ENCODE measurements around the gene TFR2.

TFR2 gene

GRCh38 chr7:100641463-100641859 is at the start of gene TFR2:
Gene TFR2, minus strand, starts transcription at chr7:100641552. Its CDS starts 43 bp downstream, at chr7:100641509.
- Histone ChIP-seq H3K9ac (ENCODE audit: low read depth, low read length) (no peak within 1 kb of the TSS), H3K36me3 (ENCODE audit: insufficient read depth, low read length) (no peaks in the 10 kb centered on the region), H3K4me1 (ENCODE audit: insufficient read depth, low read length) (peaks cover 18% of the 10 kb centered on the region; the same call in 1 of the 2 replicates), H3K9me3 (ENCODE audit: control insufficient read depth, insufficient read depth, low read length) (no peaks in the 10 kb centered on the region)

GRCh38 chr7:100689230-100690135 is 48.1 kb upstream of the TFR2 start:
- peaks cover 12% of the 10 kb centered on the region for H3K36me3 ChIP-seq (ENCODE audit: insufficient read depth, low read length)
- H3K9ac ChIP-seq (ENCODE audit: low read depth, low read length) = no peak overlapping the region
- H3K9me3 ChIP-seq (ENCODE audit: control insufficient read depth, insufficient read depth, low read length) = no peaks in the 10 kb centered on the region
- H3K4me1 ChIP-seq (ENCODE audit: insufficient read depth, low read length) = peaks cover 22% of the 10 kb centered on the region

GRCh38 chr7:100688326-100688860 is 47.0 kb upstream of the TFR2 start:
- Histone ChIP-seq H3K9me3 (ENCODE audit: control insufficient read depth, insufficient read depth, low read length) (no peaks in the 10 kb centered on the region), H3K4me1 (ENCODE audit: insufficient read depth, low read length) (peaks cover 22% of the 10 kb centered on the region), H3K36me3 (ENCODE audit: insufficient read depth, low read length) (peaks cover 12% of the 10 kb centered on the region), H3K9ac (ENCODE audit: low read depth, low read length) (no peak overlapping the region)

- Histone ChIP-seq H3K36me3 (ENCODE audit: insufficient read depth, low read length) (peaks cover 12% of the 10 kb centered on the region), H3K4me1 (ENCODE audit: insufficient read depth, low read length) (peaks cover 19% of the 10 kb centered on the region), H3K9me3 (ENCODE audit: control insufficient read depth, insufficient read depth, low read length) (no peaks in the 10 kb centered on the region), H3K9ac (ENCODE audit: low read depth, low read length) (no peak overlapping the region)
These were observed 46.5 kb upstream of the TFR2 start for GRCh38 chr7:100687751-100688300.

- Histone ChIP-seq H3K9me3 (ENCODE audit: control insufficient read depth, insufficient read depth, low read length) (no peaks in the 10 kb centered on the region), H3K9ac (ENCODE audit: low read depth, low read length) (no peak overlapping the region), H3K4me1 (ENCODE audit: insufficient read depth, low read length) (peaks cover 14% of the 10 kb centered on the region), H3K36me3 (ENCODE audit: insufficient read depth, low read length) (peaks cover 12% of the 10 kb centered on the region; the same call in 1 of the 2 replicates)
These were observed 45.9 kb upstream of the TFR2 start for GRCh38 chr7:100687261-100687660.

GRCh38 chr7:100686822-100687211 is 45.5 kb upstream of the TFR2 start:
- H3K4me1 ChIP-seq (ENCODE audit: insufficient read depth, low read length) = peaks cover 14% of the 10 kb centered on the region
- no peaks in the 10 kb centered on the region for H3K9me3 ChIP-seq (ENCODE audit: control insufficient read depth, insufficient read depth, low read length)
- no peak overlapping the region for H3K9ac ChIP-seq (ENCODE audit: low read depth, low read length)
- peaks cover 14% of the 10 kb centered on the region; the same call in 1 of the 2 replicates for H3K36me3 ChIP-seq (ENCODE audit: insufficient read depth, low read length)

- peaks cover 15% of the 10 kb centered on the region; the same call in 1 of the 2 replicates for H3K4me1 ChIP-seq (ENCODE audit: insufficient read depth, low read length)
- H3K9me3 ChIP-seq (ENCODE audit: control insufficient read depth, insufficient read depth, low read length) = no peaks in the 10 kb centered on the region
- H3K9ac ChIP-seq (ENCODE audit: low read depth, low read length) = no peak overlapping the region
- H3K36me3 ChIP-seq (ENCODE audit: insufficient read depth, low read length) = peaks cover 17% of the 10 kb centered on the region; the same call in 1 of the 2 replicates
These were observed 45.0 kb upstream of the TFR2 start for GRCh38 chr7:100686201-100686821.

- Histone ChIP-seq H3K9ac (ENCODE audit: low read depth, low read length) (no peak overlapping the region), H3K4me1 (ENCODE audit: insufficient read depth, low read length) (peaks cover 13% of the 10 kb centered on the region; the same call in 1 of the 2 replicates), H3K9me3 (ENCODE audit: control insufficient read depth, insufficient read depth, low read length) (no peaks in the 10 kb centered on the region), H3K36me3 (ENCODE audit: insufficient read depth, low read length) (peaks cover 18% of the 10 kb centered on the region; the same call in 1 of the 2 replicates)
These were observed 44.3 kb upstream of the TFR2 start for GRCh38 chr7:100685631-100686145.

GRCh38 chr7:100685049-100685605 is 43.8 kb upstream of the TFR2 start:
- Histone ChIP-seq H3K36me3 (ENCODE audit: insufficient read depth, low read length) (peaks cover 17% of the 10 kb centered on the region; the same call in 1 of the 2 replicates), H3K4me1 (ENCODE audit: insufficient read depth, low read length) (peaks cover 16% of the 10 kb centered on the region; the same call in 1 of the 2 replicates), H3K9me3 (ENCODE audit: control insufficient read depth, insufficient read depth, low read length) (no peaks in the 10 kb centered on the region), H3K9ac (ENCODE audit: low read depth, low read length) (no peak overlapping the region)

- Histone ChIP-seq H3K4me1 (ENCODE audit: insufficient read depth, low read length) (peaks cover 17% of the 10 kb centered on the region; the same call in 1 of the 2 replicates), H3K9ac (ENCODE audit: low read depth, low read length) (no peak overlapping the region), H3K9me3 (ENCODE audit: control insufficient read depth, insufficient read depth, low read length) (no peaks in the 10 kb centered on the region), H3K36me3 (ENCODE audit: insufficient read depth, low read length) (peaks cover 14% of the 10 kb centered on the region; the same call in 1 of the 2 replicates)
These were observed 43.2 kb upstream of the TFR2 start for GRCh38 chr7:100684534-100685042.

- no peak overlapping the region for H3K9ac ChIP-seq (ENCODE audit: low read depth, low read length)
- no peaks in the 10 kb centered on the region for H3K9me3 ChIP-seq (ENCODE audit: control insufficient read depth, insufficient read depth, low read length)
- H3K36me3 ChIP-seq (ENCODE audit: insufficient read depth, low read length) = peaks cover 14% of the 10 kb centered on the region; the same call in 1 of the 2 replicates
- H3K4me1 ChIP-seq (ENCODE audit: insufficient read depth, low read length) = peaks cover 17% of the 10 kb centered on the region; the same call in 1 of the 2 replicates
These were observed 42.5 kb upstream of the TFR2 start for GRCh38 chr7:100683659-100684533.

- Histone ChIP-seq H3K4me1 (ENCODE audit: insufficient read depth, low read length) (peaks cover 17% of the 10 kb centered on the region; the same call in 1 of the 2 replicates), H3K9ac (ENCODE audit: low read depth, low read length) (no peak overlapping the region), H3K36me3 (ENCODE audit: insufficient read depth, low read length) (peaks cover 14% of the 10 kb centered on the region; the same call in 1 of the 2 replicates), H3K9me3 (ENCODE audit: control insufficient read depth, insufficient read depth, low read length) (no peaks in the 10 kb centered on the region)
These were observed 41.8 kb upstream of the TFR2 start for GRCh38 chr7:100682991-100683658.

Measured in ES-I3 (cell line).